SK-N-SH treated with all-trans-retinoic acid at 6 μM for 48 hours (cell line): ENCODE measurements around the gene EPGN.

Experiments
- ATAC-seq: fragments of 200-7000 bp; cut with Tn5 transposase; 3 replicates; pipeline ENCODE4 v1.9.1; 2020; ENCODE audit warnings: mild to moderate bottlenecking, moderate library complexity
- ARNTL ChIP-seq: fragments of 450-650 bp; formaldehyde crosslinking; IDR thresholded peaks from 2 replicates; pipeline ENCODE4 v1.5.0; 2020; ENCODE audit warnings: low read depth, mild to moderate bottlenecking, moderate library complexity, borderline replicate concordance
- ESRRG ChIP-seq: fragments of 250-450 bp; sonication (Bioruptor Pico); IDR thresholded peaks from 2 replicates; pipeline ENCODE4 v1.6.1; 2021; ENCODE audit warnings: mild to moderate bottlenecking
- ISL1 ChIP-seq: fragments of 250-450 bp; sonication (Bioruptor Pico); IDR thresholded peaks from 2 replicates; pipeline ENCODE4 v2.1.2; 2022; ENCODE audit warnings: mild to moderate bottlenecking, moderate library complexity
- OSR1 ChIP-seq: fragments of 250-450 bp; sonication (Bioruptor Pico); IDR thresholded peaks from 2 replicates; pipeline ENCODE4 v1.8.0; 2022; ENCODE audit warnings: moderate library complexity, mild to moderate bottlenecking, inconsistent platforms
- PPARA ChIP-seq: fragments of 250-450 bp; sonication (Bioruptor Pico); IDR thresholded peaks from 2 replicates; pipeline ENCODE4 v1.5.0; 2020; ENCODE audit warnings: mild to moderate bottlenecking, borderline replicate concordance
- RARB ChIP-seq: fragments of 250-450 bp; sonication (Bioruptor Pico); IDR thresholded peaks from 2 replicates; pipeline ENCODE4 v1.8.0; 2021; ENCODE audit warnings: mild to moderate bottlenecking, moderate library complexity
- SNAI2 ChIP-seq: fragments of 250-450 bp; sonication (Bioruptor Pico); IDR thresholded peaks from 2 replicates; pipeline ENCODE4 v1.5.0; 2020; ENCODE audit warnings: mild to moderate bottlenecking, moderate library complexity
- TCF4 ChIP-seq: fragments of 250-450 bp; sonication (Bioruptor Pico); IDR thresholded peaks from 2 replicates; pipeline ENCODE4 v1.8.0; 2021; ENCODE audit warnings: mild to moderate bottlenecking, moderate library complexity, borderline replicate concordance
- TOX ChIP-seq: fragments of 250-450 bp; sonication (Bioruptor Pico); IDR thresholded peaks from 2 replicates; pipeline ENCODE4 v1.8.0; 2021; ENCODE audit warnings: mild to moderate bottlenecking, moderate library complexity, borderline replicate concordance
- ZC3H10 ChIP-seq: fragments of 250-450 bp; sonication (Bioruptor Pico); IDR thresholded peaks from 2 replicates; pipeline ENCODE4 v1.5.1; 2021; ENCODE audit warnings: mild to moderate bottlenecking, moderate library complexity
- ZFP3 ChIP-seq: fragments of 250-450 bp; sonication (Bioruptor Pico); IDR thresholded peaks from 2 replicates; pipeline ENCODE4 v1.5.0; 2020; ENCODE audit warnings: mild to moderate bottlenecking, moderate library complexity
- ZFP30 ChIP-seq: fragments of 450-650 bp; formaldehyde crosslinking; IDR thresholded peaks from 2 replicates; pipeline ENCODE4 v1.5.0; 2022; ENCODE audit warnings: mild to moderate bottlenecking, moderate library complexity
- ZNF565 ChIP-seq: fragments of 450-650 bp; formaldehyde crosslinking; conservative IDR thresholded peaks from 2 replicates; pipeline ENCODE4 v1.5.0; 2020; ENCODE audit warnings: low read depth, mild to moderate bottlenecking, moderate library complexity
- ZNF70 ChIP-seq: fragments of 450-650 bp; formaldehyde crosslinking; IDR thresholded peaks from 2 replicates; pipeline ENCODE4 v1.5.0; 2020; ENCODE audit warnings: mild to moderate bottlenecking, moderate library complexity
- ZNF8 ChIP-seq: fragments of 450-650 bp; formaldehyde crosslinking; IDR thresholded peaks from 2 replicates; pipeline ENCODE4 v1.5.0; 2020; ENCODE audit warnings: mild to moderate bottlenecking, moderate library complexity
- TF ChIP-seq, protein P1 (sequence below): fragments of 250-450 bp; sonication (Bioruptor Pico); IDR thresholded peaks from 2 replicates; pipeline ENCODE4 v1.8.0; 2021; ENCODE audit warnings: low read depth, mild to moderate bottlenecking, moderate library complexity, borderline replicate concordance
- TF ChIP-seq, protein P2 (sequence below): fragments of 250-450 bp; sonication (Bioruptor Pico); IDR thresholded peaks from 2 replicates; pipeline ENCODE4 v1.5.1; 2020; ENCODE audit warnings: low read depth, mild to moderate bottlenecking, moderate library complexity
- TF ChIP-seq, protein P3 (sequence below): fragments of 250-450 bp; sonication (Bioruptor Pico); IDR thresholded peaks from 2 replicates; pipeline ENCODE4 v1.5.0; 2020; ENCODE audit warnings: mild to moderate bottlenecking, moderate library complexity
- TF ChIP-seq, protein P4 (sequence below): fragments of 250-450 bp; sonication (Bioruptor Pico); IDR thresholded peaks from 2 replicates; pipeline ENCODE4 v1.5.1; 2021; ENCODE audit warnings: mild to moderate bottlenecking, moderate library complexity

EPGN gene

DNA sequence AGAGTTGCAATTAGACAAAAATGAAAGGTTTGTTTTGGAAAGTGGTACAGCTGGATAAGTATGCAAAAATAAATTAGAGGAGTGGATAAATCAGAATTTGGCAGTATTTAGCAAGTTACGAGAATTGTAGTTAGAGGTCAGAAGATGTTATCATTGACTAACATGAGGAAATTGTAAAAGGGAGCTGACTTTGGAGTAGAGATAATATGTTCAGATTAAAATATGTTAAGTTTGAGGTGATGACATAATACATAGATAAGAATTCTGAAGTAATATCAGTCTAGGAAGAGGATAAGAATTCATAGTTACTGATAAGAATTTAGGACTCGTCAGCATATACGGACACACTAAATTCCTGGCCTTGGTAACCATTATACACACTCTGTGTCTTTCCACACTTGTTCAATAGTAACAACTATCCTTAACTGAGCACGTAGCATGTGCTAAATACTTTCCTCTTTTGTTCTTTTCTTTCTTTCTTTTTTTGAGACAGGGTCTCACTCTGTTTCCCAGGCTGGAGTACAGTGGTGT lies 4.1 kb upstream of the EPGN start:
- TF ChIP-seq SNAI2 (no peak), ZFP3 (CRISPR knock-in tag) (no peak), PPARA (no peak), RARB (CRISPR knock-in tag) (no peak), ISL1 (CRISPR knock-in tag) (no peak), ZC3H10 (CRISPR knock-in tag) (no peak), ZNF70 (CRISPR knock-in tag) (no peak)
- TF ChIP-seq, protein P1, sequence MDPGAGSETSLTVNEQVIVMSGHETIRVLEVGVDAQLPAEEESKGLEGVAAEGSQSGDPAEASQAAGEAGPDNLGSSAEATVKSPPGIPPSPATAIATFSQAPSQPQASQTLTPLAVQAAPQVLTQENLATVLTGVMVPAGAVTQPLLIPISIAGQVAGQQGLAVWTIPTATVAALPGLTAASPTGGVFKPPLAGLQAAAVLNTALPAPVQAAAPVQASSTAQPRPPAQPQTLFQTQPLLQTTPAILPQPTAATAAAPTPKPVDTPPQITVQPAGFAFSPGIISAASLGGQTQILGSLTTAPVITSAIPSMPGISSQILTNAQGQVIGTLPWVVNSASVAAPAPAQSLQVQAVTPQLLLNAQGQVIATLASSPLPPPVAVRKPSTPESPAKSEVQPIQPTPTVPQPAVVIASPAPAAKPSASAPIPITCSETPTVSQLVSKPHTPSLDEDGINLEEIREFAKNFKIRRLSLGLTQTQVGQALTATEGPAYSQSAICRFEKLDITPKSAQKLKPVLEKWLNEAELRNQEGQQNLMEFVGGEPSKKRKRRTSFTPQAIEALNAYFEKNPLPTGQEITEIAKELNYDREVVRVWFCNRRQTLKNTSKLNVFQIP (CRISPR knock-in tag), result no peak
- TF ChIP-seq, protein P2, sequence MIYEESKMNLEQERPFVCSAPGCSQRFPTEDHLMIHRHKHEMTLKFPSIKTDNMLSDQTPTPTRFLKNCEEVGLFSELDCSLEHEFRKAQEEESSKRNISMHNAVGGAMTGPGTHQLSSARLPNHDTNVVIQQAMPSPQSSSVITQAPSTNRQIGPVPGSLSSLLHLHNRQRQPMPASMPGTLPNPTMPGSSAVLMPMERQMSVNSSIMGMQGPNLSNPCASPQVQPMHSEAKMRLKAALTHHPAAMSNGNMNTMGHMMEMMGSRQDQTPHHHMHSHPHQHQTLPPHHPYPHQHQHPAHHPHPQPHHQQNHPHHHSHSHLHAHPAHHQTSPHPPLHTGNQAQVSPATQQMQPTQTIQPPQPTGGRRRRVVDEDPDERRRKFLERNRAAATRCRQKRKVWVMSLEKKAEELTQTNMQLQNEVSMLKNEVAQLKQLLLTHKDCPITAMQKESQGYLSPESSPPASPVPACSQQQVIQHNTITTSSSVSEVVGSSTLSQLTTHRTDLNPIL (CRISPR knock-in tag), result no peak
- TF ChIP-seq, protein P3, sequence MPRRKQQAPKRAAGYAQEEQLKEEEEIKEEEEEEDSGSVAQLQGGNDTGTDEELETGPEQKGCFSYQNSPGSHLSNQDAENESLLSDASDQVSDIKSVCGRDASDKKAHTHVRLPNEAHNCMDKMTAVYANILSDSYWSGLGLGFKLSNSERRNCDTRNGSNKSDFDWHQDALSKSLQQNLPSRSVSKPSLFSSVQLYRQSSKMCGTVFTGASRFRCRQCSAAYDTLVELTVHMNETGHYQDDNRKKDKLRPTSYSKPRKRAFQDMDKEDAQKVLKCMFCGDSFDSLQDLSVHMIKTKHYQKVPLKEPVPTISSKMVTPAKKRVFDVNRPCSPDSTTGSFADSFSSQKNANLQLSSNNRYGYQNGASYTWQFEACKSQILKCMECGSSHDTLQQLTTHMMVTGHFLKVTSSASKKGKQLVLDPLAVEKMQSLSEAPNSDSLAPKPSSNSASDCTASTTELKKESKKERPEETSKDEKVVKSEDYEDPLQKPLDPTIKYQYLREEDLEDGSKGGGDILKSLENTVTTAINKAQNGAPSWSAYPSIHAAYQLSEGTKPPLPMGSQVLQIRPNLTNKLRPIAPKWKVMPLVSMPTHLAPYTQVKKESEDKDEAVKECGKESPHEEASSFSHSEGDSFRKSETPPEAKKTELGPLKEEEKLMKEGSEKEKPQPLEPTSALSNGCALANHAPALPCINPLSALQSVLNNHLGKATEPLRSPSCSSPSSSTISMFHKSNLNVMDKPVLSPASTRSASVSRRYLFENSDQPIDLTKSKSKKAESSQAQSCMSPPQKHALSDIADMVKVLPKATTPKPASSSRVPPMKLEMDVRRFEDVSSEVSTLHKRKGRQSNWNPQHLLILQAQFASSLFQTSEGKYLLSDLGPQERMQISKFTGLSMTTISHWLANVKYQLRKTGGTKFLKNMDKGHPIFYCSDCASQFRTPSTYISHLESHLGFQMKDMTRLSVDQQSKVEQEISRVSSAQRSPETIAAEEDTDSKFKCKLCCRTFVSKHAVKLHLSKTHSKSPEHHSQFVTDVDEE (CRISPR knock-in tag), result no peak
- ATAC-seq, result no peak

DNA sequence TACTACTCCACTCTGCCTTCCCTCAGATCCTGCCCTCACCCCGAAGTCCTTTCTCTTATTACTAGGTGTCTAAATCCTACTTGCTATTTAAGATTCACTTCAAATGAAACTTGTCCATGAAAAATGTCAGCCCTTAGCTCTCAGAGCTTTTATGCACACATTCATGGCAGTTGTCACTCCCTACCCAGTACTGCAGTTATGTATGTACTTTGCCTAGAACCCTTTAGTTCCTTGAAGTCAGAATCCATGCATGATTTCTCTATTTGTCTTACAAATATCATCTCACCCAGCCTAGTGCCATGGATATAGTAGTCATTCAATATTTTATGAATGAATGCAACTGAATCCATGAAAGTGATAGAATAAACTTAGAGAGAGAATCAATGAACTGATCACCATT lies 3.3 kb upstream of the EPGN start:
- TF ChIP-seq ARNTL (CRISPR knock-in tag), result no peak
- TF ChIP-seq ZNF70 (CRISPR knock-in tag), result no peak
- no peak for TF ChIP-seq TOX (CRISPR knock-in tag)
- TF ChIP-seq ESRRG (CRISPR knock-in tag), result no peak
- TF ChIP-seq ZNF565 (CRISPR knock-in tag), result no peak
- TF ChIP-seq PPARA, result no peak
- TF ChIP-seq ZFP3 (CRISPR knock-in tag), result no peak
- TF ChIP-seq ZC3H10 (CRISPR knock-in tag), result no peak
- TF ChIP-seq ZNF8 (CRISPR knock-in tag), result no peak
- TF ChIP-seq ZFP30 (CRISPR knock-in tag), result no peak
- TF ChIP-seq SNAI2, result no peak
- no peak for TF ChIP-seq OSR1 (CRISPR knock-in tag)
- no peak for TF ChIP-seq TCF4 (CRISPR knock-in tag)
- TF ChIP-seq, protein P4, sequence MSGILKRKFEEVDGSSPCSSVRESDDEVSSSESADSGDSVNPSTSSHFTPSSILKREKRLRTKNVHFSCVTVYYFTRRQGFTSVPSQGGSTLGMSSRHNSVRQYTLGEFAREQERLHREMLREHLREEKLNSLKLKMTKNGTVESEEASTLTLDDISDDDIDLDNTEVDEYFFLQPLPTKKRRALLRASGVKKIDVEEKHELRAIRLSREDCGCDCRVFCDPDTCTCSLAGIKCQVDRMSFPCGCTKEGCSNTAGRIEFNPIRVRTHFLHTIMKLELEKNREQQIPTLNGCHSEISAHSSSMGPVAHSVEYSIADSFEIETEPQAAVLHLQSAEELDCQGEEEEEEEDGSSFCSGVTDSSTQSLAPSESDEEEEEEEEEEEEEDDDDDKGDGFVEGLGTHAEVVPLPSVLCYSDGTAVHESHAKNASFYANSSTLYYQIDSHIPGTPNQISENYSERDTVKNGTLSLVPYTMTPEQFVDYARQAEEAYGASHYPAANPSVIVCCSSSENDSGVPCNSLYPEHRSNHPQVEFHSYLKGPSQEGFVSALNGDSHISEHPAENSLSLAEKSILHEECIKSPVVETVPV (CRISPR knock-in tag), result no peak
- TF ChIP-seq, protein P1 (CRISPR knock-in tag), result no peak
- ATAC-seq, result no peak

DNA sequence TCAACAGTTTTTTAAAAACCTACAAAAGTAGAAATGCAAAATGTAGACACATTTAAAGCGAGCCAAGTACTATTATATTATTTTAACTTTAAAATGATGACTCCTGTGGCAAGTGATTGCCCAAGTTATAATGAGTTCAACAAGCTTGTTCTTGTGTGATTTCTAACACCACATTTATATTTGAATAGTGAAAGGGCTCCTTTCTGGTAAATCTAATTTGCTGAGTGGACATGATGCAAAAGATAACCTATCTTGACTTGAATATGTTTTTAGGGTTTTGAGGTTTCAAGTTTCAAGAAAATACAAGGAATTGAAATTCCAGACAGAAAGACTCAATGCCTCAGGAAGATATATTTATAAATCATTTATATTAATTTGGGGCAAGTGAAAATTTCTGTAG lies 1.1 kb upstream of the EPGN start:
- ATAC-seq, result no peak
- no peak for TF ChIP-seq OSR1 (CRISPR knock-in tag)
- no peak for TF ChIP-seq ZNF8 (CRISPR knock-in tag)
- TF ChIP-seq, protein P2 (CRISPR knock-in tag), result no peak
- TF ChIP-seq SNAI2, result no peak
